K562 (cell line): Measurements from ENCODE around the gene PITPNM3. TPM values are rescaled to one million over a fixed set of nuclear protein-coding genes. Genes with fewer than 3 reads are reported as not detected.

Source experiments
- ATAC-seq: fragments of 200-7000 bp; cut with Tn5 transposase; 3 replicates; pipeline ENCODE4 v1.9.1; 2020; ENCODE audit warnings: moderate library complexity
- BruUV-seq: library from RNA; stranded (reverse); fragments of 400-500 nt; replicated peaks from 2 replicates; lab custom pipeline; 2021; lab: Mats Ljungman, UMichigan
- CTCF ChIA-PET: fragments of 300-600 bp; formaldehyde crosslinking; extraction: SDS; loops from one replicate; lab custom pipeline; 2021; ENCODE audit warnings: low intra/inter-chr PET ratio; lab: Yijun Ruan, JAX
- POLR2A ChIA-PET: fragments of 300-600, 350-650 bp; sonication (Branson Sonifier 250); formaldehyde crosslinking; extraction: SDS; loops from one replicate; lab custom pipeline; 2021; ENCODE audit warnings: antibody characterized with exemption, inconsistent platforms; lab: Yijun Ruan, JAX
- DNase-seq, 4 experiments: peaks; one replicate each; pipeline versions ENCODE4 v3.0.0 to v3.0.0-alpha.2; 2011 to 2018; ENCODE audit warnings: low spot score in 3 of 4, mixed read lengths in 3 of 4; ENCODE audit errors: extremely low read depth in 1 of 4
- FAIRE-seq: peaks from 2 replicates; lab custom pipeline; 2011; peaks lifted over from hg19 to GRCh38; lab: Jason Lieb, UNC
- H2AFZ ChIP-seq: 2 replicates; pipeline ENCODE4 v1.6.0; 2011; ENCODE audit warnings: low read depth, low read length, control low read depth, inconsistent platforms
- H3K27ac ChIP-seq: fragments of 200-600 bp; 3 replicates; pipeline ENCODE4 v1.8.0; 2011; ENCODE audit warnings: low read depth, mild to moderate bottlenecking, control low read depth, inconsistent platforms, low read length, moderate library complexity, mixed read lengths; ENCODE audit errors: extremely low read depth
- H3K27me3 ChIP-seq, 2 experiments: fragments of 300-600 bp in 1 of 2; 2 replicates in 1 of 2; 3 replicates in 1 of 2; pipeline versions ENCODE4 v1.6.0 to v1.8.0; 2011; ENCODE audit warnings: inconsistent platforms in 2 of 2, low read length in 2 of 2, mild to moderate bottlenecking in 1 of 2, mixed read lengths in 1 of 2, moderate library complexity in 1 of 2; ENCODE audit not compliant: control insufficient read depth in 2 of 2, insufficient read depth in 2 of 2
- H3K36me3 ChIP-seq: fragments of 300-600 bp; 3 replicates; pipeline ENCODE4 v1.8.0; 2011; ENCODE audit warnings: mild to moderate bottlenecking, low read length, inconsistent platforms; ENCODE audit not compliant: control insufficient read depth, insufficient read depth
- H3K4me1 ChIP-seq, 2 experiments: fragments of 200-600 bp in 1 of 2; replicated peaks in 1 of 2; 2 replicates in 1 of 2; 3 replicates in 1 of 2; pipeline versions ENCODE4 v1.5.1 to v1.8.0; 2011; ENCODE audit warnings: inconsistent platforms in 2 of 2, low read length in 2 of 2, mild to moderate bottlenecking in 1 of 2, mixed read lengths in 1 of 2, moderate library complexity in 1 of 2; ENCODE audit not compliant: control insufficient read depth in 2 of 2, insufficient read depth in 2 of 2
- H3K4me2 ChIP-seq: 2 replicates; pipeline ENCODE4 v1.6.1; 2011; ENCODE audit warnings: low read length, control low read depth, inconsistent platforms, mixed read lengths; ENCODE audit not compliant: insufficient read depth
- H3K4me3 ChIP-seq: fragments of 200-600 bp; sonication (generic), shearing (Covaris generic); 2 replicates; pipeline ENCODE4 v1.5.1; 2016; ENCODE audit warnings: control low read depth, inconsistent platforms
- H3K79me2 ChIP-seq: fragments of 200-600 bp; 3 replicates; pipeline ENCODE4 v1.8.0; 2011; ENCODE audit warnings: low read length, inconsistent platforms; ENCODE audit not compliant: control insufficient read depth, insufficient read depth
- H3K9ac ChIP-seq, 2 experiments: 2 replicates each; pipeline versions ENCODE4 v1.6.0 to v1.6.1; 2011; ENCODE audit warnings: low read depth in 2 of 2, low read length in 2 of 2, control low read depth in 1 of 2, inconsistent platforms in 1 of 2, mild to moderate bottlenecking in 1 of 2, mixed read lengths in 1 of 2; ENCODE audit not compliant: insufficient read depth in 1 of 2
- H3K9me1 ChIP-seq: one replicate; pipeline ENCODE4 v1.6.0; 2011; ENCODE audit warnings: inconsistent platforms, mild to moderate bottlenecking, low read length, moderate library complexity; ENCODE audit not compliant: control insufficient read depth, insufficient read depth
- H3K9me3 ChIP-seq: replicated peaks from 2 replicates; pipeline ENCODE4 v1.5.1; 2011; ENCODE audit warnings: low read depth, low read length, inconsistent platforms; ENCODE audit not compliant: control insufficient read depth, insufficient read depth
- H4K20me1 ChIP-seq: replicated peaks from 2 replicates; pipeline ENCODE4 v1.6.1; 2011; ENCODE audit warnings: low read length, inconsistent platforms, mixed read lengths; ENCODE audit not compliant: control insufficient read depth, insufficient read depth
- BHLHE40 ChIP-seq: IDR thresholded peaks from 2 replicates; pipeline ENCODE4 v1.6.1; 2011; ENCODE audit warnings: low read length, improper control_type of control experiment
- CBX5 ChIP-seq: IDR thresholded peaks from 2 replicates; pipeline ENCODE4 v1.6.1; 2014; ENCODE audit warnings: low read depth, borderline replicate concordance
- CHD1 ChIP-seq: fragments of 200-600 bp; sonication (generic); IDR thresholded peaks from one replicate; pipeline ENCODE4 v1.6.1; 2012; ENCODE audit warnings: mild to moderate bottlenecking, moderate library complexity, low read length, inconsistent platforms
- DMBX1 ChIP-seq: fragments of 250-450 bp; sonication (Bioruptor Pico); IDR thresholded peaks from 2 replicates; pipeline ENCODE4 v1.8.0; 2022; ENCODE audit warnings: inconsistent platforms, mild to moderate bottlenecking, moderate library complexity, borderline replicate concordance
- GATAD2B ChIP-seq: fragments of 450-650 bp; IDR thresholded peaks from 2 replicates; pipeline ENCODE4 v1.6.1; 2017; ENCODE audit warnings: mild to moderate bottlenecking, borderline replicate concordance
- LARP7 ChIP-seq: fragments of 450-650 bp; IDR thresholded peaks from 2 replicates; pipeline ENCODE4 v1.6.1; 2016
- MTA1 ChIP-seq: fragments of 450-650 bp; IDR thresholded peaks from 2 replicates; pipeline ENCODE4 v1.6.1; 2017; ENCODE audit warnings: borderline replicate concordance
- MTA2 ChIP-seq: fragments of 450-650 bp; IDR thresholded peaks from 2 replicates; pipeline ENCODE4 v1.6.1; 2016; ENCODE audit warnings: low read depth
- NONO ChIP-seq, 2 experiments: fragments of 200-400 bp in 1 of 2; fragments of 450-650 bp in 1 of 2; formaldehyde crosslinking in 1 of 2; IDR thresholded peaks; 2 replicates each; pipeline ENCODE4 v1.6.1; 2017; ENCODE audit warnings: low read depth in 2 of 2, mild to moderate bottlenecking in 2 of 2, moderate library complexity in 2 of 2, low read length in 1 of 2
- NUFIP1 ChIP-seq: fragments of 450-650 bp; IDR thresholded peaks from 2 replicates; pipeline ENCODE4 v1.6.1; 2018; ENCODE audit not compliant: partially characterized antibody
- SMAD1 ChIP-seq: fragments of 150-350 bp; IDR thresholded peaks from 2 replicates; pipeline ENCODE4 v1.6.1; 2014; ENCODE audit warnings: low read length, low read depth; ENCODE audit not compliant: partially characterized antibody
- SMARCC2 ChIP-seq: fragments of 450-650 bp; IDR thresholded peaks from 2 replicates; pipeline ENCODE4 v1.6.1; 2017; ENCODE audit warnings: antibody characterized with exemption, moderate library complexity, mild to moderate bottlenecking, low read depth
- ZNF124 ChIP-seq: sonication (generic); formaldehyde crosslinking; IDR thresholded peaks from 2 replicates; pipeline ENCODE4 v1.8.1; 2022; ENCODE audit warnings: missing genetic modification reagents
- whole genome bisulfite sequencing: fragments of 100-300 bp; shearing (Covaris generic); methylation state at CpG from one replicate; pipeline ENCODE4 v1.1.6; 2016; ENCODE audit warnings: low coverage, mixed read lengths; ENCODE audit not compliant: insufficient coverage; ENCODE audit errors: missing lambda C conversion rate; 5-methylcytosine and 5-hydroxymethylcytosine counted together
- in situ Hi-C: fragments of 300-500 bp; cut with MboI; formaldehyde crosslinking; loops from 4 replicates; pipeline ENCODE4 v1.15.0; 2018; ENCODE audit warnings: inconsistent platforms, mixed read lengths
- intact Hi-C: fragments of 100-400 bp; cut with micrococcal nuclease; formaldehyde crosslinking; loops from 2 replicates; pipeline ENCODE4 v1.14.2; 2022
- polyA plus RNA-seq, 8 experiments: library from polyadenylated mRNA; depleted of rRNA in 4 of 8; stranded (reverse) in 5 of 8; unstranded in 3 of 8; fragments of >200 nt; fragmentation: Nextera tagmentation in 2 of 8; fragmentation: Illumina TruSeq in 1 of 8; extraction: Ambion mirVana in 2 of 8; extraction: Trizol in 1 of 8; gene quantifications; 2 replicates each; pipeline versions ENCODE4 v1.2.1 to v1.2.3, GENCODE V29; 2011 to 2014; ENCODE audit warnings: inconsistent platforms in 1 of 8, missing spikeins in 1 of 8
- total RNA-seq, 7 experiments: library from RNA; depleted of rRNA in 6 of 7; stranded (reverse); fragments of >200 nt in 6 of 7; fragmentation: Illumina TruSeq in 2 of 7; extraction: Trizol in 2 of 7; gene quantifications; 2 replicates each; pipeline versions ENCODE4 v1.2.1 to v1.2.3, GENCODE V29; 2011 to 2021; ENCODE audit warnings: low replicate concordance in 1 of 7

Gene PITPNM3
- total and polyA plus RNA-seq, 9 of the 15 experiments (the other 6 are each of a cell fraction or from before 2014, with no cell fraction given) = 0.14 to 0.38 (median 0.22) TPM; not detected in 2

- Histone ChIP-seq H3K27me3 (peaks cover 4 to 32% of the 10 kb centered on the region in 2 experiments; a peak in 4 of 5 replicates), H4K20me1 (no peaks in the 10 kb centered on the region), H3K9ac (no peak overlapping the region), H3K9me1 (no peaks in the 10 kb centered on the region), H3K79me2 (no peaks in the 10 kb centered on the region), H2AFZ (no peak overlapping the region), H3K9me3 (no peaks in the 10 kb centered on the region; the same call in 1 of the 2 replicates)
- ChIA-PET CTCF (no interaction called here), POLR2A (interaction anchor here (0.7 to 1.9 kb wide), 2 partner anchors 11 to 16 kb away, joined by 3 to 6 read pairs; no protein-coding TSS in a partner anchor)
- 0% methylated on average over 2 of the region's 3 CpGs for WGBS
- intact Hi-C loops (no loop called here), in situ Hi-C loops (no loop called here)
- no TSS peak for BruUV-seq
- FAIRE-seq (no peak), DNase-seq (no peak)
- TF ChIP-seq MTA2 (no peak), NONO (IDR thresholded peaks at IDR 0.05; ENCODE audit: low read depth in 2 of 2, low read length in 1 of 2) (no peak), ZNF124 (CRISPR knock-in tag) (no peak), MTA1 (no peak), NUFIP1 (no peak), SMAD1 (no peak), GATAD2B (no peak), DMBX1 (CRISPR knock-in tag) (no peak), SMARCC2 (no peak), CBX5 (no peak), BHLHE40 (no peak), CHD1 (no peak), LARP7 (no peak)
- TF ChIP-seq, all 486 proteins: peak for 0
- no peak overlapping the region for H3K4me2 ChIP-seq
- no peaks in the 10 kb centered on the region for H3K4me1 ChIP-seq
- H3K36me3 ChIP-seq = no peaks in the 10 kb centered on the region
- no peak for ATAC-seq
- H3K4me3 ChIP-seq = no peak overlapping the region
- no peak overlapping the region for H3K27ac ChIP-seq
These were observed 21.4 kb downstream of the PITPNM3 start for GRCh38 chr17:6534846-6535514.
